ENCODE results near the gene EML4. TPM values are rescaled to one million over a fixed set of nuclear protein-coding genes. Genes with fewer than 3 reads are reported as not detected.
A peak's percentile ranks its signal among the peaks of the same experiment; 100 is the strongest.

EML4 gene
- total RNA-seq, 4 donors from 2014 or later = 11.6 to 29.8 (median 22.4) TPM

DNA sequence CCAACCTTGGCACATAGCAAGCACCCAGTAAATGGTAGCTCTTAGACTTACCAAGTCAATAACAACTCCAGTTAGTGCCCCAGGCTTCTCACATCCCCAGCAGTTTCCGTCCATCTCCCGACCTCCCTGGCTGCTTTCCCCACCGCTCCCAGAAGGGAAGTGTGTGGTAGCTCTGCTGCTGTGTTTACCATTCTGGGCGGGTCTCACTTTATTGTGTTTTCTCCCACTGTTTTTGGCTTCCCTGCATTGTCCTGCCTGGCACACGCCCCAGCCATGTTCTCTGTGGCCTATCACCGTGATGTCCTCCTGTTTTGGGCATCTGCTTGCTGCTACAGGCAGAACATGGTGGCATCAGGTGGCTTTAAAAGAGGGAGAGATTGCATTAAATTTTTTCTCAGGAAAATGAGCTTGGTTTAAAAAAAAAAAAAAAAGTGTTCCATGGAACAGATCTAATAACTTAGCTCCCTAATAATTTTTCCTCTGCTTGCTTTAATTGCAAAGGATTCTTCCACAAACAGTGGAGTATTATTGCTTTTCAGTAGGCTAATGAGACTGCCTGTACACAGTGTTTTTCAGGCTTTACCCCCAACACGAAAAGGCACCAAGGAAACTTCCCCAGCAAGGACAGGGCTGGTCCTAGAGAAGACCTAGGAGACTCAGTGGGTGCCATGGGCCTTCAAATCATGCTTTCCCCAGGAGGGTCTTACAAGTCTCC lies 199.8 kb downstream of the EML4 start:
- H3K27ac ChIP-seq = peak overlapping the region; percentile 34 to 69 (median 54)
- no peak for DNase-seq
- WGBS, 2 donors = 50 to 52% methylated on average over 7 of the region's 7 CpGs

DNA sequence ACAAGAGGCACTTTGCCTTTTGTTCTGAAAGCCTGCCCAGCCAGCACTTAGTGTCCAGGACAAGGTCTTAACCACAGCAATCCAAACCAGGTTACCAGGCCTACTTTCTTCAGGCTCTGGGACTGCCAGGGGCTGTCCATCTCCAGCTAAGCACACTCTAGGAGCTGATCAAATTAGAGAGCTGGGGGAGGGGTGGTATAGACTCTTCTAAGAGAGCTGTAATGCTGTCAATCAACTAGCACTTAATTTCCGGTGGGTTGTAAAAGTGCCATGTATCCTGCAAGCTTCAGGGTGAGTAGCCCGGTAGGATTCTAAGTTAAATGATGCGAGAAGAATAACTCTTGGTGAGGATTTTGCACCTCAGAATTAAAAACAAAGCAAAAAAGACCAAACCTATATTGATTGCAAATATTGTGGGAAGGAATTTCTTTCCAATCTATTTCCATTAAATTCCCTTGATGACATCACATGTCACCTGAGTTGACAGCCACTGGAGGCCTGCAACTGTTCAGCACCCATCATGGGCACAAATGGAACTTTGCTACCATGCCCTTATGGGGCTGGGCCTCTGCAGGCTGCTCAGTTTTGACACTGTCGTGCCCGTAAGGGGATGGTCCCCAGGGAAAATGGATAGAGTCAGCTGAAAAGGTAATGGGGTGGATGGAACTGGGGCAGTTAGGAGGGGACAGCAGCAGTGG lies 200.5 kb downstream of the EML4 start:
- Histone ChIP-seq H3K36me3 (no peaks in the 10 kb centered on the region), H3K27ac (peak overlapping the region; percentile 18 to 69 (median 40)), H3K4me1 (peaks cover 3 to 54% (median 37%) of the 10 kb centered on the region in 3 donors), H3K27me3 (no peaks in the 10 kb centered on the region), H3K4me3 (no peak overlapping the region), H3K9me3 (no peaks in the 10 kb centered on the region)
- intact Hi-C loops (cut with DNase I) = loop anchor here (10.0 kb wide), 1 partner anchor 275 kb away; no protein-coding TSS in a partner anchor
- DNase-seq = no peak
- no peak for TF ChIP-seq POLR2A (IDR thresholded peaks at IDR 0.05)
- WGBS, 2 donors = 75 to 78% methylated on average over 3 to 4 of the region's 5 CpGs

More for the DNA sequence above, 199.8 kb downstream of the EML4 start:
- Histone ChIP-seq H3K36me3 (no peaks in the 10 kb centered on the region), H3K4me1 (peaks cover 3 to 54% (median 37%) of the 10 kb centered on the region in 3 donors), H3K9me3 (no peaks in the 10 kb centered on the region), H3K4me3 (peak overlapping the region in 1 of 4 donors; percentile 39), H3K27me3 (no peaks in the 10 kb centered on the region)
- TF ChIP-seq, protein P1, sequence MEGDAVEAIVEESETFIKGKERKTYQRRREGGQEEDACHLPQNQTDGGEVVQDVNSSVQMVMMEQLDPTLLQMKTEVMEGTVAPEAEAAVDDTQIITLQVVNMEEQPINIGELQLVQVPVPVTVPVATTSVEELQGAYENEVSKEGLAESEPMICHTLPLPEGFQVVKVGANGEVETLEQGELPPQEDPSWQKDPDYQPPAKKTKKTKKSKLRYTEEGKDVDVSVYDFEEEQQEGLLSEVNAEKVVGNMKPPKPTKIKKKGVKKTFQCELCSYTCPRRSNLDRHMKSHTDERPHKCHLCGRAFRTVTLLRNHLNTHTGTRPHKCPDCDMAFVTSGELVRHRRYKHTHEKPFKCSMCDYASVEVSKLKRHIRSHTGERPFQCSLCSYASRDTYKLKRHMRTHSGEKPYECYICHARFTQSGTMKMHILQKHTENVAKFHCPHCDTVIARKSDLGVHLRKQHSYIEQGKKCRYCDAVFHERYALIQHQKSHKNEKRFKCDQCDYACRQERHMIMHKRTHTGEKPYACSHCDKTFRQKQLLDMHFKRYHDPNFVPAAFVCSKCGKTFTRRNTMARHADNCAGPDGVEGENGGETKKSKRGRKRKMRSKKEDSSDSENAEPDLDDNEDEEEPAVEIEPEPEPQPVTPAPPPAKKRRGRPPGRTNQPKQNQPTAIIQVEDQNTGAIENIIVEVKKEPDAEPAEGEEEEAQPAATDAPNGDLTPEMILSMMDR (IDR thresholded peaks at IDR 0.05) = no peak
- TF ChIP-seq POLR2A (IDR thresholded peaks at IDR 0.05) = no peak
- intact Hi-C loops (cut with DNase I) = loop anchor here (10.0 kb wide), 1 partner anchor 274 kb away; no protein-coding TSS in a partner anchor

DNA sequence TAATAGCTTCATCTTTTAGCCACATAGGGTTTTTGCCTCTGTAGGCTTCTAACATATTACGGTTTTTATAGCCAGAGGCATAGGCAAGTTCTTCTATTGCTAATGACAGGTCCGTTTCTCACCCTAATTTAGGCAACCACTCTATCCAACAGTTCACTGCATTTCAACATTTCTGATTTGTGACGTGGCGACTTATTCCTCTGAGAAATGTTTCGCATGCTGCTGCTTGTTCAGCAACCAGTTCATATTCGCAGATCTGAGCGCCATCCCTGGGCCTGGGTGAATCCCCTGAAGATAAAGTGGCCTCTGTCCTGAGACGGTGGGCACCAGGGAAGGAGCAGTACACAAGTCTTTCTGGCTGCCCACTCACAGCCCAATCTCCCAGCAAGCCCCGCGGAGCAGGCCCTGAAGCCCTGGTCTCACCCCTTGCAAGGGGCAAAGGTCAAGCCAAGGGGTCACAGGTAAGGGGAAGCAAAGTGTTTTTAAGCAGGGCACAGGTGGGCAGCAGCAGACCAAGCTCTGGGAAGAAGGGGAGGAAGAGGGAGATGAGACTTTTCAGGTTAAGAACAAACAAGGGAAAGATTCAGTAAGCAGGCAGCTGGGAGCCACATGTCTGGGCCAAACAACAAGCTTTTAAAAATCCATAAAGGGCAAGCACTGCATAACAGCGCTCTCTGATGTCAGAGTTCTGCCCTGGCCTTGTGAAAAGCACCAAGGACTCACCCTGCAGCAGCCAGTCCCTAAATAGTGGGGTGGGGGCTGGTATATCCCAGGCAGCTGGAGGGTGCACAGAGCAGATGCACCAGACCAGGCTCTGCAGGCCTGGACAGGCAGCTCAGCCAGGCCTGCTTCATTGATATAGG lies 202.7 kb downstream of the EML4 start:
- Histone ChIP-seq H3K4me3 (no peak overlapping the region), H3K9me3 (no peaks in the 10 kb centered on the region), H3K36me3 (no peaks in the 10 kb centered on the region), H3K4me1 (peaks cover 3 to 47% (median 37%) of the 10 kb centered on the region in 3 donors), H3K27me3 (no peaks in the 10 kb centered on the region), H3K27ac (peak overlapping the region; percentile 42 to 77 (median 70))
- TF ChIP-seq, protein P1 (IDR thresholded peaks at IDR 0.05) = no peak
- TF ChIP-seq POLR2A (IDR thresholded peaks at IDR 0.05) = no peak
- 30 to 42% methylated on average over 7 to 10 of the region's 11 CpGs for WGBS, 2 donors
- intact Hi-C loops (cut with DNase I) = no loop called here
- DNase-seq = no peak

DNA sequence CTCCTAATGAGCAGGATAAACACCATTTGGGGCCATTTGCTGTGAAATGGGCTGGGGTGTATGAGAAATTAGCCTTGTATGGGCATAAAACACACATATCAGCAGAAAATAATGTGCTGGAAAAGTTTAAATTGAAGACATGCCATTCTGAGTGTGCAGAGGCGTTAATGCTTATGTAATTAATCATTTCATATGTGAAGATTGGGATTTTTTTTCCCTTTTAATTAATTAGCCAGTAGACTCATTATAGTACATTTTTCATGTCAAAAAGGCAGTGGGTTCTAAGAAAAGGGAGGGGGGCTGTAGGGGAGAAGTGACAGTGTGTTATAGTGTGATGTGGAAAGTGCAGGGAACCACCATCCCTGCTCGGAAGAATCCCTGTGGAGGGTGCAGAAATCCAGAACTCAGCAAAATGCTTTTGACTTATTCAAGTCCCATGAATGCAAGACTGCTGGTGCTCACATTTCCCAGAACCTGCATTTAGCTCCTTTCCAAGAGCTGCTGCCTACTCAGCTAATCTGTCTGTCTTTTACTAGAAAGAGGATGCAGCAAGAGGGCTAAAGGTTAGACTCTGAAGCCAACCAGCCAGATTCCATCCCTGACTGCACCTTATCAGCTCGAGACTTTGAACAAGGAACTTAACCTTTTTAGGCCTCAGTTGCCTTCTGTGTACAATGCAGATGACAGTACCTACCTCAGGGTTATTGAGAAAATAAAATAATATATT lies 203.5 kb downstream of the EML4 start:
- H3K27ac ChIP-seq = peak overlapping the region; percentile 42 to 77 (median 70)
- intact Hi-C loops (cut with DNase I) = no loop called here
- no peaks in the 10 kb centered on the region for H3K27me3 ChIP-seq
- H3K4me1 ChIP-seq = peaks cover 2 to 40% (median 31%) of the 10 kb centered on the region in 3 donors
- WGBS, 2 donors = 49 to 54% methylated on average over 3 of the region's 3 CpGs
- no peak overlapping the region for H3K4me3 ChIP-seq
- no peaks in the 10 kb centered on the region for H3K36me3 ChIP-seq
- H3K9me3 ChIP-seq = no peaks in the 10 kb centered on the region
- no peak for DNase-seq
- TF ChIP-seq, protein P1 (IDR thresholded peaks at IDR 0.05) = no peak
- TF ChIP-seq POLR2A (IDR thresholded peaks at IDR 0.05) = no peak

DNA sequence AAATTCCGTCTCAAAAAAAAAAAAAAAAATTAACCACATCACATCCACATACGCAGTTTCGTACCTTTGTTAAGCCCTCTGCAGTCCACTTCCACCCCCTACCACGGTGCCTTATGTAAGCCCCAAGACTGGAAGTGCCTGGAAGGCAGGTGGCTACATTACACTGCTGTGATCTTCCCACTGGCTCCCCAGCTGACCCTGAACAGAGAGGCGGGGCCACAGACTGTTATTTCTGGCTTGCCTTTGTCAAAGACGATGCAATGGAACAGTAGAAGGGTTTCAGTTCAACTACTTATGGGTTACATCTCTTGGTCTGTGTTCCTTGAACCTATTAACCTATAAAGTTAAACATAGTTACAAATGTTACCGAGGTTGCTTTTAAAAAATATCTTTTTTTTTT lies 207.6 kb downstream of the EML4 start:
- TF ChIP-seq, protein P1 (IDR thresholded peaks at IDR 0.05) = no peak
- no peak for TF ChIP-seq POLR2A (IDR thresholded peaks at IDR 0.05)
- WGBS, 2 donors = 73 to 74% methylated on average over 7 of the region's 7 CpGs
- no peaks in the 10 kb centered on the region for H3K27me3 ChIP-seq
- intact Hi-C loops (cut with DNase I) = no loop called here
- no peak for DNase-seq
- H3K4me3 ChIP-seq = no peak overlapping the region
- no peaks in the 10 kb centered on the region for H3K36me3 ChIP-seq
- H3K9me3 ChIP-seq = no peaks in the 10 kb centered on the region
- H3K27ac ChIP-seq = no peak overlapping the region
- H3K4me1 ChIP-seq = peaks cover 0 to 12% (median 9%) of the 10 kb centered on the region in 3 donors
